HuH-7 (cell line): ENCODE data around the gene MYOD1.

Experiments used
- DNase-seq: peaks from one replicate; pipeline ENCODE4 v3.0.0; 2011; ENCODE audit warnings: low spot score

The MYOD1 gene

GRCh38 chr11:17734986-17735817, 15.8 kb downstream of the MYOD1 start:
- peak; percentile 79 for DNase-seq

- DNase-seq: no peak
These were observed 16.6 kb downstream of the MYOD1 start for GRCh38 chr11:17735818-17736578.

DNA sequence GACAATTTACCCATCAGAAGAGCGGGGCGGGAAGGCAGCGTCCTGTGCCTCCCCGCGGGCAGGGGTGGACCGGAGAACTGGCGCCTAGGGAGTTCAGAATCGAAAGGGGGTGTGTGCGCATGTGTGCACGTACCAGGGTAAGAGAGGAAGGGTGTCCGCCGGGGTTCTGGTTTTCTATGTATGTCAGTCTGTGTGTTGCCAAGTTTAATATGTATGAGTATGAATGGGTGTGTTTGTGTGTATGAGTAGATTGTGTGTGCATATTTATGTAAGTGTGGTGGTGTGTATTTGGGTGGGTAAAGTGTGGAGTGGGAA, 17.2 kb downstream of the MYOD1 start:
- DNase-seq: no peak

DNA sequence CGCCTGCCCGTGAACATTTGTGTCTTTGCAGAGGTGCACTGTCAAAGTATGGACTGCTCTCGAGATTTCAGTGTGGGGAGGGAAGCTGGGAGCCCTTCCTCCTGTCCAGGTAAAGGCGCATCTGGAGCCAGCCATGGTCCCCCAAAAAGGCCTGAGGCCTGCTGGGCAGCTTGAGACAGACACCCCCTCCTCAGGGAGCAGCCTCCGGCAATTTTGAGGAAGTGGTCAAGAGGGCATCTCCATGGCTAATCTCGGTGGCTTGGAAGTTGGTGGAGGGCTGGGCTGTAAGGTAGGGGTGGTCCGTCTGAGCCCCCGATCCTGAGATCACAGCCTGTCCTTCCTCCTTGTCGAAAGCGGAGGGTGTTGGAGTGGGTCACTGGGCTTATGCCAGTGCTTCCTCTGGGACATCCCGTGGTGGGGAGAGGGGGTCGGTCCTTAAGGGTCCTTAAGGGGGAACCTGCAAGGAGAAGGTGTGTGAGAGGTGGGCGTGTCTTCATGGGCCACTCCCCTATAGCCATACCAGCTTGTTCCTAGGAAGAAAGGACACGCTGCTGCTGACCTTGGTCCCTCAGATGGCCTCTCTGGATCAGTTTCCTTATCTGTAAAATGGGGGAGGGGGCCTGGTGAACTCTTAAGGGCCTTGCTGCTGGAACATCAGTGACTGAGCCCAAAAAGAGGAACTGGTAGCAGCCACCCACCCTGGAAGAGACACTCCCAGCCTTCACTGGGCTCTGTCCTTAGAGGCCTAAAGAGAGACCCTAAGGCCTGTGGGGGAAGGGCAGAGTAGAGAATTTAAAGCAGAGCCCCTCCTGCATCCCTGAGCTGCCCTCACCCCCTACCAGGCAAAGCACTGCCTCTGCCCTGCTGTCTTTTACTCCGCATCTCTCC, 17.8 kb downstream of the MYOD1 start:
- no peak for DNase-seq

DNA sequence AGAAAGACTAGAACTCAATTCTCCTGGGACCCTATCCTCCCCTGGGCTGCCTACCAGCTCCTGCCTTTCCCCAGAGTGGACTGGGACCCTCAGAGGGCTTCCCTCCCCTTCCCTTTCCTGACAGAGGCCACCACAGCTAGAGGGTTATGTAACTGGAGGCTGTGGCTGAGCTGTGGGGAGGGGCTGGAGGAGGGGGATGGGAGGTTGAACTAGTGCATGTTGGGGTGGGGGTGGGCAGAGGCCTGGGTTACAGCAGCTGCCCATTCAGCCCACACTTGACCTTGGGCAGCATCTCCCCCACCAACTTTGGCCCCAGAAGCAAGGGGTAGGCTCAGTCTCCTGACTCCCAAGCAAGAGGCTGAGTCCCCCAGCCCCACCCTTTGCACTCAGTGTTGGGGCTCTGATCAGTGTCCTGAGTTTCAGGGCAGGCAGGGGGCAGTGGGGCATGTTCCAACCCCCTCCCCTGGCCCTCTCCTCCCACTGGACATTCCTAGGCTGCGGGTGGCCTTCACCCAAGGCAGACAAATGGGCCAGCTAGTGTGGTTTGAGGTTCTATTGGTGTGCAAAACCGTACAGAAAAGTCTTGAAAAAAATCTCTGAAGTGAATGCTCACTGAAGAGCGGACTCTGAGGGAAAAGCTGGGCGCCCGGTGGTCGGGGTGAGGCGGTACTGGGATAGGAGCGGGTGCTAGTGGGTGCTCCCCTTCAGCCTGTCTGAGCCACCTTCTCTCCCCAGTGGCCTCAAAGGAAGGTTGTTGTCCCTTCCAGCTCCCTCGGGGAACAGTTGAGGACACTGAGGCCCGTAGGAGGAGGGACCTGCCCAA, 19.0 kb downstream of the MYOD1 start:
- no peak for DNase-seq

- DNase-seq: no peak
These were observed 20.6 kb downstream of the MYOD1 start for GRCh38 chr11:17739945-17740338.

- peak; percentile 50 for DNase-seq
These were observed 21.4 kb downstream of the MYOD1 start for GRCh38 chr11:17740649-17741235.

GRCh38 chr11:17741487-17741886, 22.1 kb downstream of the MYOD1 start:
- no peak for DNase-seq

- DNase-seq: no peak
These were observed 22.6 kb downstream of the MYOD1 start for GRCh38 chr11:17742019-17742418.

DNA sequence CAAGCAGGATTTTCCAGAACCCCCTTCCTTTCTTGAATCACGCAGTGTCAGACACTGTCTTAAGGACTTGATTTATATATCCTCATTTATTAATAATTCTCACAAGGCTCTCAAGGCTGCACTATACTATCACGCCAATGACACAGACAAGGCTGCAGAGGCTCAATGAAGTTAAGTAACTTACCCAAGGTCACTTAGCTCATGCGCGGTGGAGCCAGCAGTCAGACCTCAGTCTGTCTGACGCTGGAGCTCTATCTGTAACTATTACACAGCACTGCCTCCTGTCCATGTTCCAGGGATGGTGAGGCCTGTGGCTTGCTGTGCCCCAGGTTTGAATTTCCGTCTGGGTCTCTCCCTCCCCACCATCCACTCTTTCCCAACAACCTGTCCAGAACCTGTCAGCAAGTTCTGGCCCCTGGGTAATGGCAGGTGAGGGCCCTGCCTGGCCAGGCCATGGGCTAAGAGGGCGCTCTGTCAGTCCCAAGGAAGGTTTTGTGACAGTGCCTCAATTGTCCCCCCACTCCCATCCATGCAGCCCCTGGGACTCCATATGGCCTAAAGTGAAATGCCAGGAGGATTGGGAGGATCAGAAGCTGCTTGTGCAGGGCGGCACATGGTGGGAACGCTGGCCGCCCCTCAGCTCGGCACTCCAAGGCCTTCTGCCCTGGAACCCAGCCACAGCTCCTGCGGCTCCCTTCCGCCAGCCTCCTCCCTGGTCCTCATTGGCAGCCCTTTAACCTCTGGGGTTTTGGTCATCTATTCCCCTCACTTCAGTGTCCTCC, 23.8 kb downstream of the MYOD1 start:
- no peak for DNase-seq

DNA sequence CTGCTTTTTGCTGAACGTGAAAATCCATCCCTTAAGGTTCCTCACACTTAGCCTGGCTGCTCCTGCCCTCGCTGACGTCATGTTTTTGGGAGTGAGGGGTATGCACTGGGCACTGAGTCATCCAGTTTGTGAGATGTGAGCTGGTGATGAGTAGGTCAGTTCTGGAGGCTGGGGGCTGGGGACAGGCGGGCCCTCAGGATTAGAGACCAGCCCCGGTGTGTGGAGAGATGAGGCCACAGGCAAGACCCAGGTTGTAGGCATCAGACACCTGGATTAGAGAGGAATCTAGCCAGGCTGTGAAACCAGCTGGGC, 24.4 kb downstream of the MYOD1 start:
- DNase-seq: no peak

DNA sequence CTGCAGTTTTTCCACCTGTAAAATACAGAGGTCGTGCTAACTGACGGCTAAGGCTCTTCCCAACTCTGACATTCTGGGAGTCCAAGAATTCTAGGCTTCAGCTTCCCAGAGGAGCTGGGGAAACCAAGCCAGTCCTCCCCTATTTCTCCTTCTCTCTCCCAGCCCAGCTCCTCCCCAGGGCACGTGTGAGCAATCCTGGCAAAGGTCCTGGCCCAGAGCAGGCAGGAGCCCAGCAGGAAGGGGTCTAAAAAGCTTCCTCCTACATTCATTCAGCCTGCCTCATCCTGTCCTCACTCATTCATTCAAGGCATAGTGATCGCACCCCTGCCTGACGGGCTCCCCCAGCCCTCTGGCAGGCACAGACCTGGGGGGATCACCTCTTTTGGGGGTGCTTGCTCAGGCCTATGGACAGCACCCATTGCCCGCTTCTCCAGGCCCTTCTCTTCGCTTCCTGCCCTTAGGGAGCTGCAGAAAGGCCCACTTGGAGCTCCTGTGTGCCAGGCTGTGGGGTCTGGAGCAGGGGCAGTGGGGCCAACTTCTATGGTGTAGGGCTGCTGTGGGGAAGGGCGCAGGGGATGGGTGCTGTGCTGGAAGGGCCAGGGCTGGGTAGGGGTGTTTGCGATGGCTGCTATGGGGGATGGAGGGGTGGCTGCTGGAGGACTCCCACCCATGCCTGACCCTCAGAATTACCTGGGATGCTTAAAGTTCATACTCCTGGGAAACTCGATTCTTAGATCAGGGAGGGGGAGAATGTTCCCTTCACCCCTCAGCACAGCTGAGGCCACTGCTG, 25.0 kb downstream of the MYOD1 start:
- DNase-seq: no peak

- no peak for DNase-seq
These were observed 25.8 kb downstream of the MYOD1 start for GRCh38 chr11:17745023-17745772.

DNA sequence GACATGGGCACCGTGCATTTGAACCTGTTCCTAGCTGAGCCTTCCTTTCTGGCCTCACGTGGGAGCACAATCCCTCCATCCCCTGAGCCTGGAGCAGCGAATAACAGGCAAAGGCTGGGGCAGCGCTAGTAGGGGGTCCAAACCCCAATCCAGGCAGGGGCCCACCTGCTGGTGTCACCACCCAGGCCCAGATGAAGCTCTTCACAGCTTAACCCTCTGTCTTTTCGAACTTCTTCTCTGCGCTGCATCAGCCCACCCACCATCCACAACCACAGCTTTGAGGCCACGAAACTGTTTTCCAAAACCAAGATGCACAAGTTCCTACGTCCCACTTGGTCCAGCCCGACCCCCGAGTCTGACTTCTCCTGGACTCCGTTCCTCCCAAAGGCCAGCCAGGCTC, 26.7 kb downstream of the MYOD1 start:
- DNase-seq: no peak

GRCh38 chr11:17747131-17747955, 28.0 kb downstream of the MYOD1 start:
- no peak for DNase-seq

- DNase-seq: no peak
These were observed 28.7 kb downstream of the MYOD1 start for GRCh38 chr11:17748044-17748443.

DNA sequence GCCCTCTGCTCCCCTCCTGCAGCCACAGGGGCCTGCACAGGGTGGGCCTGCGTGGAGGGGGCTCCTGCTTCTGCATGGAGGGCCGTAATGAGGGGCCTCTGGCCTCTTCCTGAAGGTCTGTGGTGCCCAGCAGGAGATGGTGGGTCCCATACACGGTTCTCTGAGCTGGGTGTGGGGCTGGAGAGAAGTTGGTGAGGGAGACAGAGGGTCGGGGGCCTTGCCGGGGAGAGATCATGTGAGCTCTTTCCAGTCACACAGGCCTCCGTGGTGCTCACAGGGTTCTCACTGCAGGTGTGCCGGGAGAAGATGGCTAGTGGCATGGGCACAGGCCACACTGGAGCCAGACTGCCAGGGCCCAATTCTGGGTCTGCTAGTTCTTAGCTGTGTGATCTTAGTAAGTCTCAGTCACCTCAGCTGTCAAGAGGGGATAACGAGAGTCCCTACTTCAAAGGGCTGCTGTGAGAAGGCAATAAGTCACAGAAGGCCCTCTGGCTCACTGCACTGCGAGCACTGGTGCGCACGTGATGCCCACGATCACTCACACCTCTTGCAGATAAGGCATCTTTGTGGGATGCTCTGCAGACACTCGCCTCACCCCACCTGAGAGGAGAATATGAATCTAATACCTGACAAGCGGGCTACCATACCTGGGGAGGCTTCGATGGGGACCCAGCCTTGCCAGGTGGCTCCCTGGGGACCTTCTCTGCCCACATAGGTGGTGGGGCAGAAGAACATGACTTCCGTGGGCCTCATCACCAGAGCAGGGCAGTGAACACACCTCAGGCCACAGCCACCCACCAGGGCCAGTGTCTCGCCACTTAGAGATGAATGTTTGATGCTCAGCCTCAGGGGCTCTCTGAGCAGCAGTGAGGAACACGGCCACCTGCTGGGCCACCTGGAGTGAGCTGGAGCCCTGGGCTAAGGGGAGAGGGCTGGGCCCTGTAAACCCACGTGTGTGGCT, 29.7 kb downstream of the MYOD1 start:
- DNase-seq: no peak
